Adrenal gland (tissue), 12 donors: ENCODE results near the gene KRTAP10-9. TPM values are rescaled to one million over a fixed set of nuclear protein-coding genes. Genes with fewer than 3 reads are reported as not detected.

Experiments used
- DNase-seq, 7 donors: peaks; one replicate each; pipeline ENCODE4 v3.0.0-alpha.2; 2019 to 2020
- H3K27ac ChIP-seq, 5 donors: fragments of 200-600 bp; sonication (generic) in 4 of 5; 1 replicate in 3 of 5; 2 replicates in 2 of 5; pipeline versions ENCODE4 v1.5.1 to v1.8.0; 2016 to 2020; ENCODE audit warnings: mild to moderate bottlenecking in 1 of 5
- H3K27me3 ChIP-seq: fragments of 200-600 bp; 2 replicates; pipeline ENCODE4 v1.8.0; 2021
- H3K36me3 ChIP-seq, 2 donors: fragments of 200-600 bp; replicated peaks in 1 of 2; 1 replicate in 1 of 2; 2 replicates in 1 of 2; pipeline versions ENCODE4 v1.5.1 to v1.8.0; 2018 to 2022
- H3K4me1 ChIP-seq, 2 donors: fragments of 200-600 bp; replicated peaks in 1 of 2; 1 replicate in 1 of 2; 2 replicates in 1 of 2; pipeline versions ENCODE4 v1.5.1 to v1.8.0; 2018 to 2021
- H3K4me3 ChIP-seq, 4 donors: fragments of 200-600 bp; sonication (generic) in 3 of 4; one replicate each; pipeline ENCODE4 v1.5.1; 2016 to 2018
- H3K9me3 ChIP-seq, 3 donors: fragments of 200-600 bp; sonication (generic) in 1 of 3; replicated peaks in 1 of 3; 1 replicate in 2 of 3; 2 replicates in 1 of 3; pipeline versions ENCODE4 v1.5.1 to v1.8.0; 2016 to 2021
- CTCF ChIP-seq, 6 experiments: fragments of 450-650 bp in 4 of 6; fragments of 200-600 bp in 2 of 6; sonication (generic) in 1 of 6; IDR thresholded peaks; 1 replicate in 5 of 6; 2 replicates in 1 of 6; pipeline versions ENCODE4 v1.5.1 to v1.8.0; 2016 to 2021; ENCODE audit warnings: antibody characterized with exemption in 6 of 6, mild to moderate bottlenecking in 2 of 6, moderate library complexity in 1 of 6
- POLR2A ChIP-seq, 2 donors: fragments of 450-650 bp; IDR thresholded peaks; one replicate each; pipeline ENCODE4 v1.6.1; 2017; ENCODE audit warnings: antibody characterized with exemption in 2 of 2, mild to moderate bottlenecking in 2 of 2, moderate library complexity in 1 of 2
- WGBS, 4 donors: extraction: QIAGEN DNeasy Blood & Tissue Kit in 2 of 4; methylation state at CpG; one replicate each; pipeline versions ENCODE4 v1.1.5 to v1.1.7; 2013 to 2017; 5-methylcytosine and 5-hydroxymethylcytosine counted together
- intact Hi-C, 2 donors: fragments of 100-400 bp; cut with DNase I; formaldehyde crosslinking; loops; one replicate each; pipeline versions ENCODE4 v1.14.1 to v1.15.0; 2022 to 2023
- polyA plus RNA-seq, 3 donors: library from polyadenylated mRNA; stranded (reverse); fragments of 200-250 nt in 2 of 3; fragments of 350-450 nt in 1 of 3; fragmentation: Illumina TruSeq in 1 of 3; extraction: RNeasy Lipid Tissue Mini Kit (QIAGEN cat#74804) in 1 of 3; gene quantifications; one replicate each; pipeline ENCODE4 v1.2.3, GENCODE V29; 2013 to 2014
- total RNA-seq, 9 donors: library from RNA; depleted of rRNA in 4 of 9; stranded (reverse); fragments of >200 nt in 4 of 9; fragments of 120-200 nt in 1 of 9; fragmentation: NEBNext Ultra II Directional in 1 of 9; extraction: Animal tissue kit (Norgen Biotek cat#: 25700) in 1 of 9; gene quantifications; one replicate each; pipeline versions ENCODE4 v1.1.0 to v1.2.4, GENCODE V29; 2013 to 2023
- donor health status: healthy with polysubstance abuse.
- donor health status: Bipolar disorder and iron deficiency.
- donor health status: DM: yes; HTN: yes; CAD: no.
- donor health status: DM: no; HTN: no; CAD: no.
- donor health status: DM: no; HTN: no; CAD: no.
- donor health status: DM: yes; HTN: yes; CAD: no.

Gene KRTAP10-9
- total and polyA plus RNA-seq, 12 donors, result not detected

- no peak overlapping the region for H3K4me3 ChIP-seq
- H3K9me3 ChIP-seq, result no peaks in the 10 kb centered on the region
- H3K27ac ChIP-seq, result no peak overlapping the region
- TF ChIP-seq POLR2A (IDR thresholded peaks at IDR 0.05) (no peak), CTCF (IDR thresholded peaks at IDR 0.05) (no peak)
- no peaks in the 10 kb centered on the region for H3K36me3 ChIP-seq
- intact Hi-C loops, result no loop called here
- WGBS, 4 donors, result 83 to 95% (median 89%) methylated on average over 10 to 12 of the region's 12 CpGs
- H3K4me1 ChIP-seq, result no peaks in the 10 kb centered on the region
- no peak for DNase-seq
- H3K27me3 ChIP-seq, result no peaks in the 10 kb centered on the region
Measured at GRCh38 chr21:44650973-44651675, 24.2 kb downstream of the KRTAP10-9 start.

DNA sequence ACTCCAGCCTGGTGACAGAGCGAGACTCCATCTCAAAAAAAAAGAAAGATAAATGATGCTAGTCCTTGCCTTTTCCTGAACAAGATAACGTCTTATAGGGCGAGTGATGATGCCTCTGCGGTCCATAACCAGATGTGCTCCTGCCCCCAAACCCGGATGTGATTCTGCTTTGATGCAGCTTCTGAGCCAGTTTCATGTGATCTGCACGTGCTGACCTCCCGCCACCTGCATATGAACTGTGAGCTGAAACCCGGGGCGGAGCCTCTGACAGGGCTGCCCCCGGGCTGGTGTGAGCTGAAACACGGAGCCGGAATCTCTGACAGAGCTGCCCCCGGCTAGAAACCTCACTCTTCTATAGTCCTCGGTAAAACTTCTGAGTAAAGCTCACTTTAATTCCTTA, 26.2 kb downstream of the KRTAP10-9 start:
- intact Hi-C loops, result no loop called here
- no peak for TF ChIP-seq POLR2A (IDR thresholded peaks at IDR 0.05)
- TF ChIP-seq CTCF (IDR thresholded peaks at IDR 0.05), result no peak
- WGBS, 4 donors, result 65 to 73% (median 69%) methylated on average over 11 to 14 of the region's 14 CpGs
- H3K27me3 ChIP-seq, result peaks cover 3% of the 10 kb centered on the region
- no peaks in the 10 kb centered on the region for H3K36me3 ChIP-seq
- no peak overlapping the region for H3K4me3 ChIP-seq
- H3K27ac ChIP-seq, result no peak overlapping the region
- no peaks in the 10 kb centered on the region for H3K4me1 ChIP-seq
- DNase-seq, result peak in 1 of 7 donors; percentile 37
- no peaks in the 10 kb centered on the region for H3K9me3 ChIP-seq

GRCh38 chr21:44653656-44654575, 27.0 kb downstream of the KRTAP10-9 start:
- Histone ChIP-seq H3K36me3 (no peaks in the 10 kb centered on the region), H3K4me1 (no peaks in the 10 kb centered on the region), H3K9me3 (no peaks in the 10 kb centered on the region), H3K4me3 (no peak overlapping the region), H3K27ac (no peak overlapping the region), H3K27me3 (peaks cover 3% of the 10 kb centered on the region)
- WGBS, 4 donors, result 72 to 79% (median 77%) methylated on average over 12 to 17 of the region's 17 CpGs
- peak in 1 of 7 donors; percentile 23 for DNase-seq
- intact Hi-C loops, result no loop called here
- TF ChIP-seq CTCF (IDR thresholded peaks at IDR 0.05) (no peak), POLR2A (IDR thresholded peaks at IDR 0.05) (no peak)

- H3K27me3 ChIP-seq, result peaks cover 3% of the 10 kb centered on the region
- H3K27ac ChIP-seq, result no peak within 1 kb of the TSS
- intact Hi-C loops, result no loop called here
- no peaks in the 10 kb centered on the region for H3K4me1 ChIP-seq
- DNase-seq, result no peak
- no peaks in the 10 kb centered on the region for H3K9me3 ChIP-seq
- no peaks in the 10 kb centered on the region for H3K36me3 ChIP-seq
- H3K4me3 ChIP-seq, result no peak within 1 kb of the TSS
- WGBS, 4 donors, result 41 to 73% (median 63%) methylated on average over 6 to 9 of the region's 9 CpGs
- TF ChIP-seq CTCF (IDR thresholded peaks at IDR 0.05), result no peak
- TF ChIP-seq POLR2A (IDR thresholded peaks at IDR 0.05), result no peak
Measured at GRCh38 chr21:44654576-44655175, 27.8 kb downstream of the KRTAP10-9 start, which contains the start of gene KRTAP12-4. Gene KRTAP12-4, minus strand, starts transcription at chr21:44654659. Its CDS starts 45 bp downstream, at chr21:44654614.
